Fibroblast of mammary gland (primary cell): Measurements from ENCODE around the gene IL13.

ENCODE experiments used
- DNase-seq: peaks from one replicate; pipeline ENCODE4 v3.0.0-alpha.2; 2010; ENCODE audit warnings: low read depth
- H3K4me3 ChIP-seq: 2 replicates; pipeline ENCODE4 v1.5.1; 2011; ENCODE audit warnings: low read depth, mild to moderate bottlenecking, low read length, moderate library complexity; ENCODE audit not compliant: control insufficient read depth
- TF ChIP-seq, protein P1 (sequence below): conservative IDR thresholded peaks from 2 replicates; pipeline ENCODE4 v1.5.1; 2011; ENCODE audit warnings: low read depth, low read length, inconsistent platforms; ENCODE audit not compliant: control insufficient read depth, insufficient read depth

Gene IL13

DNA sequence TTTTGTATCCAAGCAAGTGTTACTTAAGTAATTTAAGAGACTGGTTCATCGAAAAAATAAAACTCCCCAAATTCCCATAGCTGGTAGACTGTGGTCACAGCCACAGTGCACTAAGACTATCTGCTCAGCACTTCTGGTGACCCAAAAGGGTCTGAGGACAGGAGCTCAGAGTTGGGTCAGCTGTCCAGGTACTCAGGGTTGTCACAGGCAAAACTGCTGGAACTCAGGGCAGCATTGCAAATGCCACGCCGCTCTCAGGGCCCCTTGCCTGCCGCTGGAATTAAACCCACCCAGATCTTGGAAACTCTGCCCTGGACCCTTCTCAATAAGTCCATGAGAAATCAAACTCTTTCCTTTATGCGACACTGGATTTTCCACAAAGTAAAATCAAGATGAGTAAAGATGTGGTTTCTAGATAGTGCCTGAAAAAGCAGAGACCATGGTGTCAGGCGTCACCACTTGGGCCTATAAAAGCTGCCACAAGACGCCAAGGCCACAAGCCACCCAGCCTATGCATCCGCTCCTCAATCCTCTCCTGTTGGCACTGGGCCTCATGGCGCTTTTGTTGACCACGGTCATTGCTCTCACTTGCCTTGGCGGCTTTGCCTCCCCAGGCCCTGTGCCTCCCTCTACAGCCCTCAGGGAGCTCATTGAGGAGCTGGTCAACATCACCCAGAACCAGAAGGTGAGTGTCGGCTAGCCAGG, at the start of gene IL13:
Gene IL13, plus strand, starts transcription at position 498 of the 705 bp plus-strand sequence. Its CDS starts 14 bp downstream, at position 512.
- no peak for DNase-seq
- TF ChIP-seq, protein P1, sequence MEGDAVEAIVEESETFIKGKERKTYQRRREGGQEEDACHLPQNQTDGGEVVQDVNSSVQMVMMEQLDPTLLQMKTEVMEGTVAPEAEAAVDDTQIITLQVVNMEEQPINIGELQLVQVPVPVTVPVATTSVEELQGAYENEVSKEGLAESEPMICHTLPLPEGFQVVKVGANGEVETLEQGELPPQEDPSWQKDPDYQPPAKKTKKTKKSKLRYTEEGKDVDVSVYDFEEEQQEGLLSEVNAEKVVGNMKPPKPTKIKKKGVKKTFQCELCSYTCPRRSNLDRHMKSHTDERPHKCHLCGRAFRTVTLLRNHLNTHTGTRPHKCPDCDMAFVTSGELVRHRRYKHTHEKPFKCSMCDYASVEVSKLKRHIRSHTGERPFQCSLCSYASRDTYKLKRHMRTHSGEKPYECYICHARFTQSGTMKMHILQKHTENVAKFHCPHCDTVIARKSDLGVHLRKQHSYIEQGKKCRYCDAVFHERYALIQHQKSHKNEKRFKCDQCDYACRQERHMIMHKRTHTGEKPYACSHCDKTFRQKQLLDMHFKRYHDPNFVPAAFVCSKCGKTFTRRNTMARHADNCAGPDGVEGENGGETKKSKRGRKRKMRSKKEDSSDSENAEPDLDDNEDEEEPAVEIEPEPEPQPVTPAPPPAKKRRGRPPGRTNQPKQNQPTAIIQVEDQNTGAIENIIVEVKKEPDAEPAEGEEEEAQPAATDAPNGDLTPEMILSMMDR: no peak
- no peak within 1 kb of the TSS for H3K4me3 ChIP-seq

DNA sequence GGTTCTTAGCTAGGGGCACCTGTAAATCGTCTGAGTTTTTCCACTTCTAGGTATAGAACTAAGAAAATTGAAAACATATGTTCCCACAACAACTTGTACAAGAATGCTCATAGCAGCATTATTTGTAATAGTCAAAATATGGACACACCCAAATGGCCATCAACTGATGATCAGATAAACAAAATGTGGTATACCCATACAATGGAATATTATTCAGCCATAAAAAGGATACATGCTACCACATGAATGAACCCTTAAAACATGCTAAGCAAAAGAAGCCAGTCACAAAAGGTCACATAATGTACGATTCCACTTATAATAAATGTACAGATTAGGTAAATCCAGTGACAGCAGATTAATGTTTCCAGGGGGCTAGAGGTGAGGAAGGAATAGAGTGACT, 46.0 kb upstream of the IL13 start:
- no peak for DNase-seq
- no peak overlapping the region for H3K4me3 ChIP-seq
- TF ChIP-seq, protein P1: no peak

DNA sequence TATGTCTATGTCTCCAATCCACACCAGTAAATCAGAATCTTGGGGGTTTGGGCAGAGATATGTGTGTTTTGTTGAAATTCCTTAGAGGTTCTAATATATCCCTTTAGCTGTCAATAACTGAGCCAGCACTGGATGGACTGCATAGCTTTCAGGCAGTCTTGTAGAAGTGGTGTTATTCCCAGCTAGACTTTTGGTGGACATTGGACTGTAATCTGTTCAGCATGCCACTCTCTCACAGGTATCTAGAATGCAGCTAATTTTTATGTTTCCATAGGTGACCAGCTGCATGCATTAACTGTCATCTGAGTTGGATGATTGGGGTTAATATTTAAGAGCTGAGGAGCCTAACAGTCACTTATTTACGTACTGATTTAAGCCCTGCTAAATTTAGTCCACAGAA, 45.1 kb upstream of the IL13 start:
- no peak overlapping the region for H3K4me3 ChIP-seq
- no peak for DNase-seq
- TF ChIP-seq, protein P1: no peak

DNA sequence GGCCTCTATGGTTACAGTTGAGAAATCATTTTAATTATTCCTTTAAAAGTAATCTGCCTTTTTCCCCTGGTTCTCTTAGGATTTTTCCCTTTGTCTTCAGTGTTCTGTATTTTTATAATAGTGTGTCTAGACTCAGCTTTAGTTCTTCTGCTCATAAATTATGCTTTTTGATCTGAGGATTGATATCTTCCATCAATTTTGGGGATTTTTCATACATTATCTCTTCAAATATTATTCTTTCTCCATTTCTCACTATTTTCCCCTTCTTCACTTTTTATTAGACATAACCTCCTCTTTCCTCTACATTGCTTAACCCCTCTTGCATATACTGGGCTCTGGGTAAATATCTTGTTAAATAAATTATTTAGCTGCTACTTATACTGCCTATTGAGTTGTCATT, 36.3 kb upstream of the IL13 start:
- no peak overlapping the region for H3K4me3 ChIP-seq
- no peak for DNase-seq
- TF ChIP-seq, protein P1: no peak

DNA sequence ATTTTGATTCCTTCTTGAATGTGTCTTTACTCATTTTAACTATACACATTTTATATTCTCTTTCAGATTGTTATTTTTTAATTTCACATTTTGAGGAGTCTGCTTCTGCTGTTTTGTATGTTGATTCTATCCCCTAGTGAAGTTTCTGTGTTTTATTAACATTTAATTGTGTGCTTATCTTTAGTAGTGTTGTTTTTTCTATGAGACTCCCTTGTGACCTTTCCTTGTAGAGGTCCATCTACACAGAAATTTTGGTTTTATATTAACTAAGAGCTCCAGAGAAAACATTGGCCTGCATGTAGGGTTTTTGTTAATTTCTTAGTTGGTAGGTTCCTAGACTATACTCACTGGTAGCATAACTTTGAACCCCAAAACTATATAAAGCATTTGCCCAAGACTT, 35.4 kb upstream of the IL13 start:
- TF ChIP-seq, protein P1: no peak
- DNase-seq: no peak
- H3K4me3 ChIP-seq: no peak overlapping the region

DNA sequence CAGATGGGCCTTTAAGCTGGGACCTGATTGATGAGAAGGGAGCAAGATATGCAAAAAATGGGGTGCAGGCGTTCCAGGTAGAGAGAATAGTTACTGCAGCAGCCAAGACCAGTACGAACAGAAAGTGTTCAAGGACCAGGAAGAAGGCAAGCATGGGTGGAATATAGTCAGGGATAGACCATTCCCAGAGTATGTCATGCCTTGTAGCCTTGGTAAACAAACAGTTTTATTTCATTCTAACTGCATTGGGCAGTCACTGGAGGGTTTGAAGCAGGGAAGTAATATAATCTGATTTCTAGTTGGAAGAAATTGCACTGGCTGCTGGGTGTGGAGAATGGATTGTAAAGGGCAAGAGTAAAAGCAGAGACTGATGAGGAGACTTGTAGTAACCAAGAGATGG, 30.5 kb upstream of the IL13 start:
- TF ChIP-seq, protein P1: no peak
- no peak for DNase-seq
- H3K4me3 ChIP-seq: no peak overlapping the region

DNA sequence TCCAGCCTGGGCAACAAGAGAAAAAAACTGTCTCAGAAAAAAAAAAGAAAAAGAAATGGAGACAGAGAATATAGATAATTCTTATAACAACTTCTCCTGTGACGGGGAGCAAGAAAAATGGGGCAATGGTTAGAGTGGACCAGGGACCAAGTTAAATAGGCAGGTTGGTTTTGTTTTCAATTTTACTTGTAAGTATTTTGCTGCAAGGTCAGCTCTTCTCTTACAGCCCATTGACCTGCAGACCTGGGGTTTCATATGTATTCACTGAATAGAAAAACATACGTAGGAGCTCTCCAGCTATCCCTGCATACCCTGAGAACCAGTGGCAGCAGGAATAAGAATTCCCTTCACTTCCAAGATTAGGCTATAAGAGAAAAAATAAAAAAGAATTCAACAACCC, 29.2 kb upstream of the IL13 start:
- TF ChIP-seq, protein P1: no peak
- no peak overlapping the region for H3K4me3 ChIP-seq

More for the DNA sequence above, 29.2 kb upstream of the IL13 start:
- no peak for DNase-seq
